Measurements from ENCODE around the gene SH3GL1. TPM values are rescaled to one million over a fixed set of nuclear protein-coding genes. Genes with fewer than 3 reads are reported as not detected.

SH3GL1 gene
- total and polyA plus RNA-seq, 2 of the 4 experiments (the other 2 are of a cell fraction) = 28.1 to 138 TPM

- H3K4ac ChIP-seq (ENCODE audit: low read depth, low read length) = peak overlapping the region; percentile 5; the same call in 1 of the 2 replicates
- H3K9me3 ChIP-seq (ENCODE audit: control insufficient read depth, insufficient read depth, low read length) = no peaks in the 10 kb centered on the region
- peak overlapping the region in 1 of 2 experiments; percentile 1; a peak in 1 of 4 replicates for H4K8ac ChIP-seq (ENCODE audit: low read depth in 2 of 2, low read length in 2 of 2)
- no peak overlapping the region for H2BK20ac ChIP-seq (ENCODE audit: low read depth, low read length)
- peak overlapping the region; percentile 47 for H2AFZ ChIP-seq (replicated peaks; ENCODE audit: low read length, poor library complexity)
- ChIA-PET POLR2A (ENCODE audit: unreplicated experiment) (no interaction called here), CTCF (interaction anchor here (0.7 to 1.8 kb wide), 3 partner anchors 14 to 108 kb away, joined by 3 to 10 read pairs (median 5); partner anchors contain the start of genes CHAF1A and SH3GL1)
- H2BK120ac ChIP-seq (ENCODE audit: low read depth, low read length) = no peak overlapping the region; the same call in 1 of the 2 replicates
- no peak overlapping the region for H2AK9ac ChIP-seq (replicated peaks; ENCODE audit: low read depth, low read length, poor library complexity)
- H4K91ac ChIP-seq (ENCODE audit: insufficient read depth, low read depth, low read length) = no peak overlapping the region
- H3K4me3 ChIP-seq (ENCODE audit: insufficient read depth, low read depth, low read length) = no peak overlapping the region
- H4K5ac ChIP-seq (ENCODE audit: low read depth, low read length) = no peak overlapping the region
- H3K4me2 ChIP-seq (ENCODE audit: low read depth, low read length) = no peak overlapping the region
- intact Hi-C loops (cut with micrococcal nuclease) = no loop called here
- no peak for ATAC-seq (ENCODE audit: low read depth)
- peaks cover 7% of the 10 kb centered on the region for H3K4me1 ChIP-seq (ENCODE audit: control insufficient read depth, insufficient read depth, low read length)
- H3K27me3 ChIP-seq (ENCODE audit: control insufficient read depth, insufficient read depth, low read length) = no peaks in the 10 kb centered on the region
- H2AK5ac ChIP-seq (ENCODE audit: low read depth, low read length) = no peak overlapping the region
- H3K18ac ChIP-seq (ENCODE audit: low read depth, low read length) = no peak overlapping the region
- WGBS, 2 experiments (ENCODE audit: extremely low coverage in 2 of 2, insufficient read length in 1 of 2) = 96% methylated on average over 5 of the region's 9 CpGs; no CpG with 5 or more reads in 1 of the 2 experiments
- H4K20me1 ChIP-seq (ENCODE audit: insufficient read depth, low read length) = peaks cover 19% of the 10 kb centered on the region
- H3K56ac ChIP-seq (ENCODE audit: extremely low read depth, insufficient read depth, low read length) = no peak overlapping the region
- H3K9ac ChIP-seq (ENCODE audit: low read depth, low read length) = no peak overlapping the region
- no peak overlapping the region; the same call in 2 of the 3 replicates for H2BK15ac ChIP-seq (ENCODE audit: low read depth, low read length)
- H3K14ac ChIP-seq (replicated peaks; ENCODE audit: low read depth, low read length) = no peak overlapping the region; the same call in 1 of the 2 replicates
- peaks cover 5% of the 10 kb centered on the region for H3K36me3 ChIP-seq (ENCODE audit: control insufficient read depth, insufficient read depth, low read length)
- H3K9me1 ChIP-seq (ENCODE audit: insufficient read depth, low read length) = peaks cover 16% of the 10 kb centered on the region; the same call in 1 of the 2 replicates
- no peak for TF ChIP-seq RFX5 (IDR thresholded peaks at IDR 0.05; ENCODE audit: low read depth, low read length)
- no peak for TF ChIP-seq MAZ (IDR thresholded peaks at IDR 0.05; ENCODE audit: borderline replicate concordance, low read depth, low read length)
- no peak for TF ChIP-seq RCOR1 (IDR thresholded peaks at IDR 0.05; ENCODE audit: insufficient replicate concordance, low read length)
- no peak for TF ChIP-seq MAFK (IDR thresholded peaks at IDR 0.05; ENCODE audit: low read depth, low read length)
- TF ChIP-seq RAD21 (IDR thresholded peaks at IDR 0.05; ENCODE audit: low read length) = no peak
- TF ChIP-seq USF2 (IDR thresholded peaks at IDR 0.05; ENCODE audit: low read depth, low read length) = no peak
- in situ Hi-C loops (cut with MboI; ENCODE audit: low sequenced_read_pairs) = no loop called here
- dilution Hi-C loops (cut with HindIII; ENCODE audit: low sequenced_read_pairs, unreplicated experiment) = no loop called here
- BruUV-seq (replicated peaks) = no TSS peak
- DNase-seq = no peak
- no peak overlapping the region for H2BK5ac ChIP-seq (ENCODE audit: low read depth, low read length, poor library complexity, severe bottlenecking)
- peak overlapping the region; percentile 83 for H3K23ac ChIP-seq (ENCODE audit: low read depth, low read length)
- no peak overlapping the region for H3K27ac ChIP-seq (ENCODE audit: insufficient read depth, low read length)
- H3K79me1 ChIP-seq (ENCODE audit: low read depth in 1 of 2, low read length in 2 of 2) = peaks cover 32 to 63% of the 10 kb centered on the region in 2 experiments
Observed at GRCh38 chr19:4416268-4416667, 15.9 kb upstream of the SH3GL1 start.

All from IMR-90 (cell line).